GM12874 (cell line): Measurements from ENCODE around the gene POLR1H.

Experiments
- TF ChIP-seq, protein P1 (sequence below): IDR thresholded peaks from 2 replicates; pipeline ENCODE4 v1.5.1; 2011; ENCODE audit warnings: low read depth, mild to moderate bottlenecking, control low read depth, low read length, moderate library complexity; ENCODE audit not compliant: insufficient read depth

The POLR1H gene

DNA sequence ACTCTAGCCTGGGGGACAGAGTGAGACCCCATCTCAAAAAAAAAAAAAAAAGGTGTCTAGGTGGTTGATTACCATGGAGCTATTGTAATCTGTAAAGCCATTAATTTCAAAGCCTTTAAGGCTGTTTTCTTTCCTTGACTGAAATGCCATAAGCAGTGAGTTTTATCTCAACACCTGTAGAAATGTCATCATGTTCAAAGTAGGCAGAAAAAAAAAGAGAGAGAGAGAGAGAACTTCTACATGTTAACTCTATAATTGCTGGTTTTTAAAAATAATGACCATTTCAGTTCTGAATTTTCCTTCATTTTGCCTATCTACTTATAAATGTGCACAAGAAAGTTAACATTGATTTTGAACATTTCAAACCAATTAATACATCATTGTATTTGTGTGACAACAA, 29.7 kb upstream of the POLR1H start:
- TF ChIP-seq, protein P1, sequence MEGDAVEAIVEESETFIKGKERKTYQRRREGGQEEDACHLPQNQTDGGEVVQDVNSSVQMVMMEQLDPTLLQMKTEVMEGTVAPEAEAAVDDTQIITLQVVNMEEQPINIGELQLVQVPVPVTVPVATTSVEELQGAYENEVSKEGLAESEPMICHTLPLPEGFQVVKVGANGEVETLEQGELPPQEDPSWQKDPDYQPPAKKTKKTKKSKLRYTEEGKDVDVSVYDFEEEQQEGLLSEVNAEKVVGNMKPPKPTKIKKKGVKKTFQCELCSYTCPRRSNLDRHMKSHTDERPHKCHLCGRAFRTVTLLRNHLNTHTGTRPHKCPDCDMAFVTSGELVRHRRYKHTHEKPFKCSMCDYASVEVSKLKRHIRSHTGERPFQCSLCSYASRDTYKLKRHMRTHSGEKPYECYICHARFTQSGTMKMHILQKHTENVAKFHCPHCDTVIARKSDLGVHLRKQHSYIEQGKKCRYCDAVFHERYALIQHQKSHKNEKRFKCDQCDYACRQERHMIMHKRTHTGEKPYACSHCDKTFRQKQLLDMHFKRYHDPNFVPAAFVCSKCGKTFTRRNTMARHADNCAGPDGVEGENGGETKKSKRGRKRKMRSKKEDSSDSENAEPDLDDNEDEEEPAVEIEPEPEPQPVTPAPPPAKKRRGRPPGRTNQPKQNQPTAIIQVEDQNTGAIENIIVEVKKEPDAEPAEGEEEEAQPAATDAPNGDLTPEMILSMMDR: no peak

- TF ChIP-seq, protein P1: no peak
Observed at GRCh38 chr6:30035784-30036183, 25.3 kb upstream of the POLR1H start.

- TF ChIP-seq, protein P1: peak; percentile 61; the same call in 1 of the 2 replicates
Observed at GRCh38 chr6:30037182-30037788, 23.8 kb upstream of the POLR1H start.

- TF ChIP-seq, protein P1: no peak
Observed at GRCh38 chr6:30041221-30041620, 19.8 kb upstream of the POLR1H start.

DNA sequence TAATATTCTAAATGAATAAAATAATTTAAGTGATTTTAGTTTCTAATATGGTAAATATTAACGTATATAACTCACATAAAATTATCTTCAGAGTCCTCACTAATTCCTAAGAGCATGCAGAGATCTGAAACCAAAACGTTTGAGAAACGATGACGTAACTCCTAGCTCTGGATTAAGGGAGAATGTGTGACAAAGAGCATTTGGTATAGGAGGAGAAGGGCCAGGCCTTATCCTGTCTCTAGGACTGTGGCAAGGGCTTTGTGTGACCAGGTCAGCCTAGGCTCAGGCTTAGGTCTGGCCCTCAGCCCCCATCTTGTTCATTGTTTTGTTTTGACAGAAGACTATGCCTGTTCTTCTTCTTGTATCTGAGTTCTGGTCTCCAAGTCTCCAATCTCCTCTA, 19.2 kb upstream of the POLR1H start:
- TF ChIP-seq, protein P1: no peak

- TF ChIP-seq, protein P1: no peak
Observed at GRCh38 chr6:30042476-30042875, 18.6 kb upstream of the POLR1H start.

DNA sequence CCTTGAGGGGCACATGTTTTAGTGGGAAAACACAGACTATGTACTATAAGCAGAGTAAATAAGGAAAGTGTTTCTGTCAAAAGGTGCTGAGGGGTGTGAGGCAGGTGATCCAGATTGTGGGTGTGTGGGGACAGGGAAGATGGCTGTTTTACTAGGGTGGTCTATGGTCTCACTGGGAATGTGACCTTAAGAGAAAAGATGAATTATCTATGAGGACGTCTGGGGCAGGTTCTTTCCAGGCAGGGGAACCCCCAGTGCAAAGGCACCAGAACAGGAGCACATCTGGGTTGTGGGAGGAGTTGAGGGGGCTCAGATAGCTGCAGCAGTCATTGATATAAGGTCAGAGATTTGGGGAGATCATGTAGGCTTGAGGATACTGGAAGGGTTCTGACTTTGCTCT, 18.2 kb upstream of the POLR1H start:
- TF ChIP-seq, protein P1: no peak
